GM21529 (cell line): Measurements from ENCODE around the gene TMEM255B.
"Not testable (repeated sequence)": the region's sequence is repeated elsewhere in the genome, so short reads cannot be mapped to it uniquely, and the experiment has no call there.

ENCODE experiments used
- ATAC-seq: cut with Tn5 transposase; IDR thresholded peaks from one replicate; pipeline ENCODE4 v1.9.1; 2021; ENCODE audit not compliant: unreplicated experiment

Gene TMEM255B

GRCh38 chr13:113785051-113786010 is 26.3 kb downstream of the TMEM255B start:
- ATAC-seq: no peak

- no peak for ATAC-seq
Observed at GRCh38 chr13:113786262-113786841, 27.3 kb downstream of the TMEM255B start.

- no peak for ATAC-seq
Observed at GRCh38 chr13:113787694-113788093, 28.7 kb downstream of the TMEM255B start.

GRCh38 chr13:113788413-113789135 is 29.5 kb downstream of the TMEM255B start:
- ATAC-seq: no peak

DNA sequence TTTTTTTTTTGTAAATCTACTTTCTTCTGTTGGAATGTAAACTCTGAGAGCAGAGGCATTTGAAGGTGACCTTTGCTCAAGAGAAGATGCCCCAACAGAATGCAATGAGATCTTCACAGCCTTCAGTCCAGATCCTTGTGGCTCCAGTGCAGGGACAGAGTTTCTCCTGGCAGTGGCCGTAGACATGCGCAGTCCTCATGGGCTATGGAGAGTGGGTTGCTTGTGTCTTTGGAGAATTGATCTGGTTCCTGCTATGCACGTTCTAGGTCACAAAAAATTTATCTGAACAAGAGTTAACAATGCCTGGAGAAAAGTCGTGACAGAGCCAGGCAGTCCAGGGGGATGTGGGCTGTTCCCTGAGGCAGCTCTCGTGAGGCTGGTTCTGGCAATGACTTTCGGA is 30.1 kb downstream of the TMEM255B start:
- ATAC-seq: no peak

DNA sequence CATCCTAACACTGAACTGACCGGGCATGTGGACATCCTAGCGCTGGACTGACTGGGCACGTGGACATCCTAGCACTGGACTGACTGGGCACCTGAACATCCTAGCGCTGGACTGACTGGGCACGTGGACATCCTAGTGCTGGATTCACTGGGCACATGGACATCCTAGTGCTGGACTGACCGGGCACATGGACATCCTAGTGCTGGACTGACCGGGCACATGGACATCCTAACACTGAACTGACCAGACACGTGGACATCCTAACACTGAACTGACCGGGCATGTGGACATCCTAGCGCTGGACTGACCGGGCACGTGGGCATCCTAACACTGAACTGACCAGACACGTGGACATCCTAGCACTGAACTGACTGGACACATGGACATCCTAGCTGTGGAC is 30.9 kb downstream of the TMEM255B start:
- not testable (repeated sequence) for ATAC-seq

GRCh38 chr13:113791226-113791625 is 32.2 kb downstream of the TMEM255B start:
- no peak for ATAC-seq

- no peak for ATAC-seq
Observed at GRCh38 chr13:113791761-113792160, 32.7 kb downstream of the TMEM255B start.

DNA sequence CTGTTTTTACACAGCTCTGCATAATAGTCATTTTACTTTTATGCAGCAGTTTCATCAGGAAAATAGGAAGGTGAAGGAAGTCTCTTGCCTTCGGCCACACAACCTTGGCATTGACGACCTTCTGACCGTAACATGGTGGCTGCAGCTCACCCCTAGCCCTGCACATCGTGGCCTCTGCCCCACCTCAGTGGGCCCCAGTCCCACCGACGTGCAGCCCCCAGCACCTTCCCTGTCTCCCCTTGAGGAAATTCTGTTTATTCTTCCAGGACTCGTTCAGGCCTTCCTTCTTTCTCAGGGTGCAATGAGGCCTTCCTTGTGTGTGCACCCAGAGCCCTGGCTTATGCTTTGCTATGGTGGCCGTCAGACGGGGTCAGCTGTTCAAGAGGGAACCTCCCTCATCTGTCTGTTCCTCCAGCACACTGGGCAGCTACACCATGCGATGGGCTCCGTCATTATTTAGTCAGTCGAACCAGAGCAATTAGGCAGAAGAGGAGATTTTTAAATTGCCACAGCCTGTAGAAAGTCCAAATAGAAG is 33.3 kb downstream of the TMEM255B start:
- ATAC-seq: no peak

DNA sequence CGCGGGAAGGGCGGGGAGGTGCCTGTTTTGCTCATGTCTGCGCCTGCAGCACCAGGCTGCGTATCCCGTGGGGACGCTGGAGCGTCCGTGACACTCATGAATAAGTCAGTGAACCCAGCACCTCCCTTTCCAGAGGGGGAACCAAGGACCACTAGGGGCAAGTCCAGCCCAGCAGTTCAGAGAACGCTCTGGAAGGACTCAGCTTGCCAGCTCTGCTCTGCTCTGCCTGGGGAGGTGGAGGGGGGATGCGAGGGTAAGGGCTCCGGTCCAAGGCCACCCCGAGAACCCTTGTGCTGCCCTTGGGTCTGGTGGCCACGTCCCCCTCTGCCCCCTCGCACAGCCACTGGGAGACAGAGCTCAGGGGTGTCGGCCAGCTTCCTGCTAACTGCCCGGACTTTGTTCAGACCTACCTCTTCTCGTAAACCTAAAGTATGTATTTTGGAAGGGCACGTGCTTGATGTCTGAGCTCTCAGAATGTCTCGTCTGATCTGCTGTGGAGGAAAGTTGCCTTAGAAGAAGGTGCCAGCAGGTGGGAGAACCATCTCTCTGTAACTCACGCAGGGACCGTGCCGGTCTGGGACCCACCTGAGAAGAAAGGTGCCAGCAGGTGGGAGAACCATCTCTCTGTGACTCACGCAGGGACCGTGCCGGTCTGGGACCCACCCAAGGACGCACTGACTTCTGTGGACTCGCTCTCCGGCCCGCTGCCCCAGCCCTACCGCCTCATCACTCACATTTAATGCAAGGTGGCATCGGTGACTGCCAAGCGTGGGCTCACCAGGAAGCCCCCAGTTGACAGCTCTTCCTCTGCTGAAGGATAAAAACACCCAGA is 34.1 kb downstream of the TMEM255B start:
- ATAC-seq: no peak

DNA sequence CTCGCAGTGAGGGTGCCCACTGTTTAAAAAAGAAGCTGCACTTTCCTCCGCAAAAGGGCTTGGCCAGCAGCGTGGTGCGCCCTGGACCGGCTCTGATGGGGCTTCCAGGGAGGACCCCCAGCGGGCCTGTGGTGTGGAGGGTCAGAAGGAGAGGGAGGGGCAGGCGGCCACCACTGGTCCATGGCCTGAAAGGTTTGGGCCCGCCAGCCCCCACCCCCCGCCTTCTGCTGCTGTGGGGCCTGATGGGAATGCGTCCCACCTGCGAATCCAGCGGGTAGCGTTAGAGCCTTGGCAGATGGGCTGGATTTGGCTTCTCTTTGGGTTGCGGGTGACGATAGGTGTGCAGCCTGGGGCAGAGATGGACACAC is 34.7 kb downstream of the TMEM255B start:
- ATAC-seq: no peak

DNA sequence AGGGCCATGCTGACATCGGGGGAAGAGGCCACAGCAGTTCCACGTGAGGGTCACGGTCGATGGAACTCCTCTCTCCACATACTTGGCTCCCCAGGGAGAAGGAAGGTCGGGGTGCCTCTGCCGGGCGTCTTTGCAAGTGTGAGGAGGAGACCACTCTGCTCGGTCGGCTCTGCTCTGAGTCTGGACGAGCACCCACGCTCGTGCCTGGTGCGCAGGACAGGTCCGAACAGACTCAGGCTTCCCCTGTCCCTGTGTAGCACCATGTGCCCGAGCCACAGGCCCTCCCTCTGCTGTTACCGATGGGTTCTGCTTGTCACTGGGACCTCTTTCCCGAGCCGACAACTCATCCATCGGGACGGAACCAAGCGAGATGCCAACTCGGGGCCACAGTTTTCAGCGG is 35.1 kb downstream of the TMEM255B start:
- ATAC-seq: no peak

DNA sequence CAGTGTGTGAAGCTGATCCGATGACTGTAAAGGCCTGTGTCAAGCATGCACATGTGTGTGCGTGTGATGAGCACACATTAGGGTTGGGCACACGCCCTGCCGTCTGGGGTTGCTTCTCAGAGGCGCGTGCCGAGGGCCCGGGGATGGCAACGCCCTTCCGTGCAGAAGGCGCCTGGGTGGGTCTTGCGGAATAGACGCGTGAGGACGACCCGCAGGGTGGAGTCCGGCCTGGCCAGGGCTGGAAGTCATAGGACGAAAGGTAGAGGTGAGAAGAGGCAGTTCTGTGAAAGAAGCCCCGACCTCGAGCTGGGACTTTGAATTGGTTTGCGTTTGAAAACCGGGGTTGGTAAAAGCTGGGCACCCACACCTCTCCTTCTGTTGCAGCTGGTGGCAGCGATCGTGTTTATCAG is 35.7 kb downstream of the TMEM255B start:
- no peak for ATAC-seq

DNA sequence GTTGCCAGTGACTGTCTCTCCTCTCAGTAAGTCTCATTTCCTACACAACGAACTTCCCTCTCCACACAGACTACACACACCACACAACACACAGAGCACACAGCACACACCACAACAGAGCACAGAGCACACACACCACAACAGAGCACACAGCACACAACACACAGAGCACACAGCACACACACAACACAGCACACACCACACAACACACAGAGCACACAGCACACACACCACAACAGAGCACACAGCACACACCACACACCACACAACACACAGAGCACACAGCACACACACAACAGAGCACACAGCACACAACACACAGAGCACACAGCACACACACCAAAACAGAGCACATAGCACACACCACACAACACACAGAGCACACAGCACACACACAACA is 36.3 kb downstream of the TMEM255B start:
- ATAC-seq: not testable (repeated sequence)

DNA sequence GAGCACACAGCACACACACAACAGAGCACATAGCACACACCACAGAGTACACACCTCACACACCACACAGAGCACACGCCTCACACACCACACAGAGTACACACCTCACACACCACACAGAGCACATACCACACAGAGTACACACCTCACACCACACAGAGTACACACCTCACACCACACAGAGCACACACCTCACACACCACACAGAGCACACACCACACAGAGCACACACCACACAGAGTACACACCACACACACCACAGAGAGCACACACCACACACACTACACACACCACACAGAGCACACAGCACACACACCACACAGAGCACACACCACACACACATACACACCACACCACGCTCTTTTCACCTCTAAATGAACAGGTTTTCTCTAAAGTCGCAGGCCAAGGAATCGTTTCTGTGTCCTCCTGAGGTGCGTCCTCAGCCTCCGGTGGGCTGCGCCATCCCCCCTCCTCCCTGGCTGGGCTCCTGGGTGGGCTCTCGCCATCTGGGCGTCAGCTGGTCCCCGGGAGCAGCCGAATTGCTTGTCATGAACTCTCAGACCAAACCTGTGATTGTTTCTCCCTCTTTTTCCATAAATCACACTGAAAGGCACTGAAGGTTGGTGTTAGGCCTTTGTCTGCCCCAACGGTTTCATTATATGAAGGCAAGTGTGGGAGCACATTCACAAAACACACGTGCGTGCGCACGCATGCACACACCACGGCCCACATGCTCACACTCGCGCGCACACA is 37.4 kb downstream of the TMEM255B start:
- ATAC-seq: no peak

- ATAC-seq: no peak
Observed at GRCh38 chr13:113796964-113797676, 38.1 kb downstream of the TMEM255B start.

DNA sequence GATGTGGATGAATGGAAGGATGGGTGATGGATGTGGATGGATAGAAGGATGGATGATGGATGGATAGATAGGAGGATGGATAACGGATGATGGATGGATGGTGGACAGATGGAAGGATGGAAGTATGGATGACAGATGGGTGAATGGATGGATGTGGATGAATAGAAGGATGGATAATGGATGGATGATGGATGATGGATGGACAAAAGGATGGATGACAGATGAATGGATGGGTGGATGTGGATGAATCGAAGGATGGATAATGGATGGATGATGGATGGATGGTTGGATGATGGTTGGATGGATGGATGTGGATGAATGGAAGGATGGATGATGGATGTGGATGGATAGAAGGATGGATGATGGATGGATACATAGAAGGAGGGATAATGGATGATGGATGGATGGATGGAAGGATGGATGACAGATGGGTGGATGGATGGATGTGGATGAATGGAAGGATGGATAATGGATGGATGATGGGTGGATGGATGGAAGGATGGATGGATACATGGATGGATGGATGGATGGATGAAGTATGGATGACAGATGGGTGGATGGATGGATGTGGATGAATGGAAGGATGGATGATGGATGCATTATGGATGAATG is 39.3 kb downstream of the TMEM255B start:
- ATAC-seq: no peak

DNA sequence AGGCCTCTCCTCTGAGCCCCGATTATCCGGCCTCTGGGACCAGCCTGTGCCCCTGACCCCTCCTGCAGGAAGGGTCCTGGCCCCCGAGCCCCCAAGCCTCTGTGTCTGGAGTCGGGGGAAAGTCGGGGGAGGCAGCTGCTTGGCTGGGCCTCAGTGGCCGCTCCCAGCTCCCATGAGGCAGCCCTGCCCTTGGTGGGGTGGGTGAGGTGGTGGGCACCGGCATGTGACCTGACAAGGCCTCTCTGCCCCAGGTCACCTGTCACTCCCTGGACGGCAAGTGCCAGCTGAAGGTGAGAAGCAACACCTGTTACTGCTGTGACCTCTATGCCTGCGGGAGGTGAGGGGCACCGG is 41.5 kb downstream of the TMEM255B start:
- ATAC-seq: no peak
